ENCODE results near the gene KRTAP19-2. TPM values are rescaled to one million over a fixed set of nuclear protein-coding genes. Genes with fewer than 3 reads are reported as not detected.

KRTAP19-2 gene
- total RNA-seq, 1 donor from 2014 or later: not detected

Other genes with a start within 250 kb of the KRTAP19-2 start
- not detected for gene KRTAP24-1, start 204.5 kb downstream of the KRTAP19-2 start, total RNA-seq
- gene KRTAP25-1, start 197.9 kb downstream of the KRTAP19-2 start, total RNA-seq: not detected
- not detected for gene KRTAP26-1, start 167.1 kb downstream of the KRTAP19-2 start, total RNA-seq
- gene KRTAP27-1, start 149.7 kb downstream of the KRTAP19-2 start, total RNA-seq: not detected
- not detected for gene KRTAP23-1, start 138.8 kb downstream of the KRTAP19-2 start, total RNA-seq
- gene KRTAP13-2, start 115.2 kb downstream of the KRTAP19-2 start, total RNA-seq: not detected
- not detected for gene KRTAP13-1, start 91.4 kb downstream of the KRTAP19-2 start, total RNA-seq
- not detected for gene KRTAP13-3, start 61.5 kb downstream of the KRTAP19-2 start, total RNA-seq
- not detected for gene KRTAP13-4, start 57.2 kb downstream of the KRTAP19-2 start, total RNA-seq
- gene KRTAP15-1, start 47.2 kb downstream of the KRTAP19-2 start, total RNA-seq: not detected
- not detected for gene KRTAP19-1, start 7.1 kb downstream of the KRTAP19-2 start, total RNA-seq
- gene KRTAP19-3, start 4.6 kb upstream of the KRTAP19-2 start, total RNA-seq: not detected
- gene KRTAP19-4, start 9.7 kb upstream of the KRTAP19-2 start, total RNA-seq: not detected
- gene KRTAP19-5, start 14.7 kb upstream of the KRTAP19-2 start, total RNA-seq: not detected
- gene KRTAP19-6, start 54.4 kb upstream of the KRTAP19-2 start, total RNA-seq: not detected
- not detected for gene KRTAP19-7, start 73.9 kb upstream of the KRTAP19-2 start, total RNA-seq
- not detected for gene KRTAP22-2, start 103.0 kb upstream of the KRTAP19-2 start, total RNA-seq
- not detected for gene KRTAP6-3, start 105.0 kb upstream of the KRTAP19-2 start, total RNA-seq
- gene KRTAP6-2, start 111.5 kb upstream of the KRTAP19-2 start, total RNA-seq: not detected
- not detected for gene KRTAP22-1, start 113.7 kb upstream of the KRTAP19-2 start, total RNA-seq
- gene KRTAP6-1, start 126.5 kb upstream of the KRTAP19-2 start, total RNA-seq: not detected
- gene KRTAP20-1, start 129.0 kb upstream of the KRTAP19-2 start, total RNA-seq: not detected
- not detected for gene KRTAP20-4, start 133.2 kb upstream of the KRTAP19-2 start, total RNA-seq
- not detected for gene KRTAP20-2, start 147.8 kb upstream of the KRTAP19-2 start, total RNA-seq
- not detected for gene KRTAP20-3, start 155.4 kb upstream of the KRTAP19-2 start, total RNA-seq
- not detected for gene KRTAP21-3, start 231.3 kb upstream of the KRTAP19-2 start, total RNA-seq

All from left lobe of liver (tissue), 1 donor.